ENCODE data around the gene PSD4. TPM values are rescaled to one million over a fixed set of nuclear protein-coding genes. Genes with fewer than 3 reads are reported as not detected.
A peak's percentile ranks its signal among the peaks of the same experiment; 100 is the strongest.

The PSD4 gene
- total and polyA plus RNA-seq, 4 experiments from 2014 or later = 11.9 to 101 (median 66.4) TPM

GRCh38 chr2:113157118-113157896 is 16.5 kb upstream of the PSD4 start:
- Histone ChIP-seq H3K4me3 (ENCODE audit: low read length in 2 of 2) (peak overlapping the region; percentile 57 to 74), H3K36me3 (ENCODE audit: insufficient read depth, low read length) (no peaks in the 10 kb centered on the region), H3K9me3 (ENCODE audit: control insufficient read depth in 1 of 2, low read length in 2 of 2) (no peaks in the 10 kb centered on the region), H3K27me3 (ENCODE audit: insufficient read depth, low read length) (no peaks in the 10 kb centered on the region), H3K4me1 (ENCODE audit: insufficient read depth, low read length) (peaks cover 27% of the 10 kb centered on the region), H3K27ac (ENCODE audit: low read depth, low read length) (peak overlapping the region; percentile 55)
- no peaks in the 10 kb centered on the region for H3K27me3 Mint-ChIP-seq
- H3K4me1 Mint-ChIP-seq = peaks cover 13 to 28% (median 23%) of the 10 kb centered on the region in 4 donors
- H3K4me3 Mint-ChIP-seq = peak overlapping the region; percentile 85 to 95 (median 88)
- POLR2A ChIA-PET (ENCODE audit: partially characterized antibody) = interaction anchor here (0.9 to 7.0 kb wide), 9 partner anchors 8 to 47 kb away, joined by 3 to 209 read pairs (median 8); partner anchors contain the start of gene PSD4
- peak in 4 of 5 donors; percentile 39 to 57 (median 50) for DNase-seq
- H3K27ac Mint-ChIP-seq = peak overlapping the region; percentile 57 to 88 (median 74)
- peaks cover 0 to 5% of the 10 kb centered on the region in 2 donors for H3K36me3 Mint-ChIP-seq
- intact Hi-C loops (cut with micrococcal nuclease) = loop anchor here (1.0 kb wide), 4 partner anchors 12 to 42 kb away; partner anchors contain the start of gene PSD4
- CTCF ChIA-PET (ENCODE audit: partially characterized antibody) = interaction anchor here (0.9 to 5.0 kb wide), 16 partner anchors 10 to 47 kb away, joined by 3 to 94 read pairs (median 6); partner anchors contain the start of gene PSD4
- H3K9me3 Mint-ChIP-seq = no peaks in the 10 kb centered on the region

DNA sequence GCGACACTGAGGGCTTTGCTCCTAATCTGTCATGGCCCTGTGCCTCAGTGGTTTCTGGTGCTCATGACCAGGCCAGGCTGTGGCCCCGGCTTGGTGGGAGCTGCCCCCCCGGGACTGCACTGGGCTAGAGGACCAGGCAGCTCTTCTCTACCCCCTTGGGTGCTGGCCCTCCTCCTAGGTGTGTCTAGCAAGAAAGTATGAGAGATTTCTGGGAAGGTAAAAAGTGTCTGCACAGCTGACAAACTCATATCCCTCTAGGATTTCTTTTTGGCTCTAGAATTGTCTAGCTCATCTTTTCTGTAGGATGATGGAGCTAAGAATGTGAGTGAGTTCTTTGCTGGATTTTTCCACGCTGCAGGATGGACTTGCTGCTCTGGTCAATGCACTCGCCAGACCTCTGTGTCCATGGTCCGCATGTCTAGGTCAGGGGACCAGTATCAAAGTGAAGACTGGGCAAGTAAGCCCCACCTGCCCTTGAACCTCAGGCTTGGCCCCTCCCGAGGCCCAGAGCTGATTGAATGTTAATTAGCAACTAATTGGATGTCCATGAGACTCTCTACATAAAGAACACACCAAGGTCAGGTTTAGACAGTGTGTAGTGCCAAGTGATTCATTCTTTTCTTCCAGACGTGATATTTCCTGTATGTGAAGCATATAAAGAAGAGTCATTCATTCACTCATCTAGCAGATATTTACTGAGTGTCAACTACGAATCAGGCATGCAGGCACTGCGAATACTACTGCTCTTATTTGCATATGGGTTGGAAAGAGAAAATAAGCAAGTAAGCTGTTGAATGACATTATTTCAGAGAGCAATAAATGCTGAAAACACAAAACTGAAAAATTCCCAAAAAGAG is 15.6 kb upstream of the PSD4 start:
- H3K36me3 ChIP-seq (ENCODE audit: insufficient read depth, low read length) = no peaks in the 10 kb centered on the region
- no peaks in the 10 kb centered on the region for H3K27me3 ChIP-seq (ENCODE audit: insufficient read depth, low read length)
- H3K9me3 ChIP-seq (ENCODE audit: control insufficient read depth in 1 of 2, low read length in 2 of 2) = no peaks in the 10 kb centered on the region
- Mint-ChIP-seq H3K4me1 (peaks cover 20 to 36% (median 31%) of the 10 kb centered on the region in 4 donors), H3K4me3 (peak overlapping the region; percentile 82 to 95 (median 88)), H3K27ac (peak overlapping the region; percentile 34 to 90 (median 84)), H3K9me3 (no peaks in the 10 kb centered on the region), H3K27me3 (no peaks in the 10 kb centered on the region), H3K36me3 (peaks cover 0 to 5% of the 10 kb centered on the region in 2 donors)
- DNase-seq = no peak
- ChIA-PET POLR2A (ENCODE audit: partially characterized antibody) (interaction anchor here (0.9 to 7.0 kb wide), 8 partner anchors 9 to 46 kb away, joined by 3 to 209 read pairs (median 8); partner anchors contain the start of gene PSD4), CTCF (ENCODE audit: partially characterized antibody) (interaction anchor here (0.8 to 5.0 kb wide), 15 partner anchors 9 to 92 kb away, joined by 3 to 94 read pairs (median 3); partner anchors contain the start of gene PSD4)
- H3K27ac ChIP-seq (ENCODE audit: low read depth, low read length) = peak overlapping the region; percentile 55
- intact Hi-C loops (cut with micrococcal nuclease) = loop anchor here (1.0 kb wide), 4 partner anchors 11 to 41 kb away; partner anchors contain the start of gene PSD4
- H3K4me3 ChIP-seq (ENCODE audit: low read length in 2 of 2) = peak overlapping the region; percentile 57 to 74
- H3K4me1 ChIP-seq (ENCODE audit: insufficient read depth, low read length) = peaks cover 33% of the 10 kb centered on the region

GRCh38 chr2:113158884-113159553 is 14.8 kb upstream of the PSD4 start:
- intact Hi-C loops (cut with micrococcal nuclease) = no loop called here
- no peaks in the 10 kb centered on the region for H3K9me3 ChIP-seq (ENCODE audit: control insufficient read depth in 1 of 2, low read length in 2 of 2)
- no peaks in the 10 kb centered on the region for H3K27me3 ChIP-seq (ENCODE audit: insufficient read depth, low read length)
- Mint-ChIP-seq H3K4me1 (peaks cover 21 to 38% (median 33%) of the 10 kb centered on the region in 4 donors), H3K27me3 (no peaks in the 10 kb centered on the region), H3K4me3 (peak overlapping the region in 6 of 8 donors; percentile 5 to 95 (median 56)), H3K9me3 (no peaks in the 10 kb centered on the region), H3K36me3 (peaks cover 0 to 5% of the 10 kb centered on the region in 2 donors), H3K27ac (peak overlapping the region in 3 of 7 donors; percentile 46 to 84 (median 57))
- no peak overlapping the region for H3K27ac ChIP-seq (ENCODE audit: low read depth, low read length)
- H3K4me1 ChIP-seq (ENCODE audit: insufficient read depth, low read length) = peaks cover 33% of the 10 kb centered on the region
- ChIA-PET POLR2A (ENCODE audit: partially characterized antibody) (interaction anchor here (1.8 to 7.0 kb wide), 4 partner anchors 9 to 40 kb away, joined by 6 to 209 read pairs (median 18); partner anchors contain the start of gene PSD4), CTCF (ENCODE audit: partially characterized antibody) (interaction anchor here (0.6 to 5.0 kb wide), 10 partner anchors 8 to 91 kb away, joined by 3 to 94 read pairs (median 6); partner anchors contain the start of gene PSD4)
- no peak for DNase-seq
- H3K36me3 ChIP-seq (ENCODE audit: insufficient read depth, low read length) = no peaks in the 10 kb centered on the region
- no peak overlapping the region for H3K4me3 ChIP-seq (ENCODE audit: low read length in 2 of 2)

DNA sequence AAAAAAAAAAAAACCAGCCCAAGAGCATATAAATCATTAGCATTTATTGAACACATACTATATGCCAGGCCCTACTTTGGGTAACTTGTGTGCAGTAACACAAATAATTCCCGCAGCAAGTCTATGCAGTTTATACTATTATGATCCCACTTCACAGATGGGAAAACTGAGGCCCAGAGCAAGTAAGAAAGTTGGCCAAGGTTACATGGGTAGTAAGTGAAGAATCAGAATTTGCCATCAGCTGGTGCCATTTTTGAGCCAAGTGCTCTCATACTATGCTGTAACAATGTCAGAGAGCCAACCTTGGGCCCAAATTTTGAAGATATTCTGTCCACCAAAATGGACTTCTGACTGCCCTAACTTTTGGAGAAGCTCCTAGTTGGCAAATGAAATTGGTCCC is 13.5 kb upstream of the PSD4 start:
- no peak overlapping the region for H3K4me3 ChIP-seq (ENCODE audit: low read length in 2 of 2)
- intact Hi-C loops (cut with micrococcal nuclease) = no loop called here
- no peaks in the 10 kb centered on the region for H3K36me3 ChIP-seq (ENCODE audit: insufficient read depth, low read length)
- DNase-seq = no peak
- Mint-ChIP-seq H3K4me3 (no peak overlapping the region), H3K9me3 (no peaks in the 10 kb centered on the region), H3K27ac (peak overlapping the region in 2 of 7 donors; percentile 48), H3K36me3 (peaks cover 0 to 5% of the 10 kb centered on the region in 2 donors), H3K4me1 (peaks cover 24 to 48% (median 37%) of the 10 kb centered on the region in 4 donors), H3K27me3 (no peaks in the 10 kb centered on the region)
- POLR2A ChIA-PET (ENCODE audit: partially characterized antibody) = interaction anchor here (7.0 kb wide), 1 partner anchor 11 kb away, joined by 209 read pairs; the partner anchor contains the start of gene PSD4
- H3K9me3 ChIP-seq (ENCODE audit: control insufficient read depth in 1 of 2, low read length in 2 of 2) = no peaks in the 10 kb centered on the region
- CTCF ChIA-PET (ENCODE audit: partially characterized antibody) = interaction anchor here (1.2 kb wide), 1 partner anchor 14 kb away, joined by 3 read pairs; the partner anchor contains the start of gene PSD4
- H3K4me1 ChIP-seq (ENCODE audit: insufficient read depth, low read length) = peaks cover 33% of the 10 kb centered on the region
- no peaks in the 10 kb centered on the region for H3K27me3 ChIP-seq (ENCODE audit: insufficient read depth, low read length)
- no peak overlapping the region for H3K27ac ChIP-seq (ENCODE audit: low read depth, low read length)

DNA sequence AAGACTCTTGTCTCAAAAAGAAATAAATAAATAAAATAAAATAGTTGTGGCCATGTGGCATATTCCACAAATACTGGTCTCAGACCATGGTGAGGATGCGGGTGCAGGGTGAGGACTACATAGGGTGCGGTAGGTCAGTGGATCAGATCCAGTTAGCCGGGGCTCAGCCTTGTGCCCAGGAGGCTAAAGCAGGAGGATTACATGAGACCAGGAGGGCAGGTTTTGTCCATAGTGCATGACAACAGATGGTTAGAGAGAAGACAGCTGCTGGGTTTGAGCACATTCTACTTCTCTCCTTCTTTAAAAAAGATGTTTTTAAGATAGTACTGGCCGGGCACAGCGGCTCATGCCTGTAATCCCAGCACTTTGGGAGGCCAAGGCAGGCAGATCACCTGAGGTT is 12.8 kb upstream of the PSD4 start:
- intact Hi-C loops (cut with micrococcal nuclease) = no loop called here
- no peaks in the 10 kb centered on the region for H3K27me3 Mint-ChIP-seq
- H3K4me1 Mint-ChIP-seq = peaks cover 25 to 52% (median 40%) of the 10 kb centered on the region in 4 donors
- peak overlapping the region in 1 of 7 donors; percentile 48 for H3K27ac Mint-ChIP-seq
- H3K36me3 Mint-ChIP-seq = peaks cover 0 to 5% of the 10 kb centered on the region in 2 donors
- Histone ChIP-seq H3K27me3 (ENCODE audit: insufficient read depth, low read length) (no peaks in the 10 kb centered on the region), H3K27ac (ENCODE audit: low read depth, low read length) (no peak overlapping the region), H3K36me3 (ENCODE audit: insufficient read depth, low read length) (no peaks in the 10 kb centered on the region), H3K9me3 (ENCODE audit: control insufficient read depth in 1 of 2, low read length in 2 of 2) (no peaks in the 10 kb centered on the region), H3K4me1 (ENCODE audit: insufficient read depth, low read length) (peaks cover 33% of the 10 kb centered on the region), H3K4me3 (ENCODE audit: low read length in 2 of 2) (no peak overlapping the region)
- no peaks in the 10 kb centered on the region for H3K9me3 Mint-ChIP-seq
- ChIA-PET POLR2A (ENCODE audit: partially characterized antibody) (interaction anchor here (7.0 kb wide), 1 partner anchor 10 kb away, joined by 209 read pairs; the partner anchor contains the start of gene PSD4), CTCF (ENCODE audit: partially characterized antibody) (interaction anchor here (1.2 kb wide), 1 partner anchor 13 kb away, joined by 3 read pairs; the partner anchor contains the start of gene PSD4)
- DNase-seq = no peak
- H3K4me3 Mint-ChIP-seq = peak overlapping the region in 2 of 8 donors; percentile 15 to 34

- Histone ChIP-seq H3K4me1 (ENCODE audit: insufficient read depth, low read length) (peaks cover 35% of the 10 kb centered on the region), H3K27ac (ENCODE audit: low read depth, low read length) (no peak overlapping the region), H3K36me3 (ENCODE audit: insufficient read depth, low read length) (no peaks in the 10 kb centered on the region), H3K27me3 (ENCODE audit: insufficient read depth, low read length) (no peaks in the 10 kb centered on the region), H3K4me3 (ENCODE audit: low read length in 2 of 2) (no peak overlapping the region), H3K9me3 (ENCODE audit: control insufficient read depth in 1 of 2, low read length in 2 of 2) (no peaks in the 10 kb centered on the region)
- Mint-ChIP-seq H3K4me3 (peak overlapping the region in 1 of 8 donors; percentile 3), H3K36me3 (peaks cover 0 to 5% of the 10 kb centered on the region in 2 donors), H3K27me3 (no peaks in the 10 kb centered on the region), H3K4me1 (peaks cover 26 to 51% (median 40%) of the 10 kb centered on the region in 4 donors), H3K9me3 (no peaks in the 10 kb centered on the region), H3K27ac (peak overlapping the region in 1 of 7 donors; percentile 14)
- DNase-seq = no peak
- ChIA-PET CTCF (ENCODE audit: partially characterized antibody) (interaction anchor here (1.2 to 8.1 kb wide), 6 partner anchors 9 to 87 kb away, joined by 3 to 82 read pairs (median 8); partner anchors contain the start of gene PSD4), POLR2A (ENCODE audit: partially characterized antibody) (interaction anchor here (6.4 kb wide), 1 partner anchor 12 kb away, joined by 77 read pairs; the partner anchor contains the start of gene PSD4)
- intact Hi-C loops (cut with micrococcal nuclease) = no loop called here
Measured at GRCh38 chr2:113162173-113162572, 11.6 kb upstream of the PSD4 start.

Data from CD4-positive, alpha-beta memory T cell (primary cell).